Breast epithelium (tissue), 4 donors: ENCODE measurements around the gene RHOT2. TPM values are rescaled to one million over a fixed set of nuclear protein-coding genes. Genes with fewer than 3 reads are reported as not detected.

Experiments
- DNase-seq, 2 donors: peaks; one replicate each; pipeline ENCODE4 v3.0.0-alpha.2; 2019; ENCODE audit warnings: low spot score in 2 of 2
- H3K27ac ChIP-seq, 2 donors: fragments of 200-600 bp; sonication (generic) in 1 of 2; one replicate each; pipeline ENCODE4 v1.5.1; 2016 to 2019; ENCODE audit warnings: mild to moderate bottlenecking in 1 of 2
- H3K27me3 ChIP-seq, 2 donors: fragments of 200-600 bp; sonication (generic) in 1 of 2; one replicate each; pipeline versions ENCODE4 v1.5.1 to v1.6.0; 2017 to 2019; ENCODE audit warnings: control low read depth in 1 of 2, mild to moderate bottlenecking in 1 of 2
- H3K36me3 ChIP-seq: fragments of 200-600 bp; one replicate; pipeline ENCODE4 v1.5.1; 2019
- H3K4me1 ChIP-seq, 2 donors: fragments of 200-600 bp; sonication (generic); one replicate each; pipeline ENCODE4 v1.5.1; 2016 to 2019; ENCODE audit warnings: control low read depth in 1 of 2
- H3K4me3 ChIP-seq, 3 donors: fragments of 200-600 bp; sonication (generic); 1 replicate in 2 of 3; 2 replicates in 1 of 3; pipeline ENCODE4 v1.5.1; 2016 to 2019; ENCODE audit warnings: mild to moderate bottlenecking in 3 of 3, moderate library complexity in 2 of 3
- H3K9me3 ChIP-seq, 2 donors: fragments of 200-600 bp; sonication (generic) in 1 of 2; one replicate each; pipeline ENCODE4 v1.5.1; 2016 to 2019; ENCODE audit warnings: control low read depth in 1 of 2
- CTCF ChIP-seq, 3 donors: fragments of 450-650 bp; IDR thresholded peaks; one replicate each; pipeline ENCODE4 v1.5.1; 2016 to 2017; ENCODE audit warnings: antibody characterized with exemption in 3 of 3, mild to moderate bottlenecking in 3 of 3, moderate library complexity in 3 of 3
- POLR2A ChIP-seq: fragments of 450-650 bp; IDR thresholded peaks from one replicate; pipeline ENCODE4 v1.6.1; 2016; ENCODE audit warnings: antibody characterized with exemption, mild to moderate bottlenecking, moderate library complexity
- POLR2AphosphoS5 ChIP-seq, 3 donors: sonication (generic); formaldehyde crosslinking; IDR thresholded peaks; one replicate each; pipeline ENCODE4 v1.6.1; 2017; ENCODE audit warnings: antibody characterized with exemption in 3 of 3
- intact Hi-C: fragments of 100-400 bp; cut with DNase I; formaldehyde crosslinking; loops from one replicate; pipeline ENCODE4 v1.15.1; 2023; ENCODE audit warnings: low total_unique reads
- total RNA-seq, 3 donors: library from RNA; depleted of rRNA; stranded (reverse); fragments of >200 nt; gene quantifications; one replicate each; pipeline ENCODE4 v1.1.0, GENCODE V29; 2016

Gene RHOT2
- total RNA-seq, 3 donors from 2014 or later = 39.4 to 90.8 (median 66.9) TPM

- peaks cover 1% of the 10 kb centered on the region for H3K36me3 ChIP-seq
- no peaks in the 10 kb centered on the region for H3K9me3 ChIP-seq
- H3K4me3 ChIP-seq = peak overlapping the region in 2 of 3 donors; percentile 15 to 39
- DNase-seq = no peak
- no peak overlapping the region for H3K27ac ChIP-seq
- intact Hi-C loops = no loop called here
- no peak for TF ChIP-seq POLR2A
- no peak for TF ChIP-seq POLR2AphosphoS5 (IDR thresholded peaks at IDR 0.05)
- no peak for TF ChIP-seq CTCF (IDR thresholded peaks at IDR 0.05)
- peaks cover 9 to 21% of the 10 kb centered on the region in 2 donors for H3K4me1 ChIP-seq
- H3K27me3 ChIP-seq = no peaks in the 10 kb centered on the region
Measured at GRCh38 chr16:677316-678190, 9.6 kb downstream of the RHOT2 start.

- TF ChIP-seq POLR2AphosphoS5 (IDR thresholded peaks at IDR 0.05) = no peak
- TF ChIP-seq POLR2A = no peak
- TF ChIP-seq CTCF (IDR thresholded peaks at IDR 0.05) = no peak
- Histone ChIP-seq H3K27me3 (no peaks in the 10 kb centered on the region), H3K36me3 (no peaks in the 10 kb centered on the region), H3K27ac (peak overlapping the region; percentile 80 to 96), H3K9me3 (no peaks in the 10 kb centered on the region), H3K4me3 (no peak overlapping the region), H3K4me1 (peaks cover 9 to 27% of the 10 kb centered on the region in 2 donors)
- DNase-seq = no peak
- intact Hi-C loops = no loop called here
Measured at GRCh38 chr16:678209-678857, 10.4 kb downstream of the RHOT2 start.

- Histone ChIP-seq H3K27ac (peak overlapping the region; percentile 80 to 96), H3K27me3 (no peaks in the 10 kb centered on the region), H3K4me3 (peak overlapping the region; percentile 72 to 90 (median 86)), H3K36me3 (no peaks in the 10 kb centered on the region), H3K9me3 (no peaks in the 10 kb centered on the region), H3K4me1 (peaks cover 9 to 31% of the 10 kb centered on the region in 2 donors)
- intact Hi-C loops = no loop called here
- peak in 1 of 2 donors; percentile 73 for DNase-seq
- no peak for TF ChIP-seq CTCF (IDR thresholded peaks at IDR 0.05)
- no peak for TF ChIP-seq POLR2A
- TF ChIP-seq POLR2AphosphoS5 (IDR thresholded peaks at IDR 0.05) = peak in 1 of 3 donors; percentile 18
Measured at GRCh38 chr16:678858-679813, 11.2 kb downstream of the RHOT2 start.

GRCh38 chr16:679814-680624 lies 12.1 kb downstream of the RHOT2 start, which contains the start of gene STUB1:
STUB1 (plus strand) TSS chr16:680410; CDS start chr16:680526, 116 bp downstream.
- Histone ChIP-seq H3K4me3 (peak within 1 kb of the TSS; percentile 72 to 90 (median 86)), H3K4me1 (peaks cover 15 to 35% of the 10 kb centered on the region in 2 donors), H3K36me3 (no peaks in the 10 kb centered on the region), H3K27ac (peak within 1 kb of the TSS; percentile 80 to 96), H3K9me3 (no peaks in the 10 kb centered on the region), H3K27me3 (no peaks in the 10 kb centered on the region)
- intact Hi-C loops = no loop called here
- TF ChIP-seq CTCF (IDR thresholded peaks at IDR 0.05) = no peak
- peak in 2 of 3 donors; percentile 50 to 54 for TF ChIP-seq POLR2AphosphoS5 (IDR thresholded peaks at IDR 0.05)
- TF ChIP-seq POLR2A = no peak
- peak; percentile 76 to 88 for DNase-seq
